K562 (cell line): ENCODE results near the gene COL21A1.

ENCODE experiments used
- ARID1B ChIP-seq: fragments of 450-650 bp; IDR thresholded peaks from 2 replicates; pipeline ENCODE4 v1.6.1; 2016; ENCODE audit warnings: antibody characterized with exemption, mild to moderate bottlenecking, inconsistent platforms
- CTCF ChIP-seq, 3 experiments: IDR thresholded peaks in 2 of 3; conservative IDR thresholded peaks in 1 of 3; 2 replicates each; pipeline ENCODE4 v1.5.1; 2011 to 2012; ENCODE audit warnings: low read length in 3 of 3, mild to moderate bottlenecking in 3 of 3, control low read depth in 2 of 3, improper control_type of control experiment in 1 of 3, inconsistent platforms in 1 of 3, low read depth in 1 of 3, mixed read lengths in 1 of 3, moderate library complexity in 1 of 3; ENCODE audit not compliant: insufficient read depth in 2 of 3
- KAT7 ChIP-seq: sonication (generic); formaldehyde crosslinking; IDR thresholded peaks from 2 replicates; pipeline ENCODE4 v1.8.0; 2022; ENCODE audit warnings: missing genetic modification reagents, mild to moderate bottlenecking, borderline replicate concordance
- MCM7 ChIP-seq, 2 experiments: fragments of 450-650 bp; IDR thresholded peaks; 2 replicates each; pipeline ENCODE4 v1.6.1; 2016 to 2018
- NCOA2 ChIP-seq, 2 experiments: fragments of 450-650 bp; IDR thresholded peaks; 2 replicates each; pipeline ENCODE4 v1.6.1; 2018; ENCODE audit warnings: mild to moderate bottlenecking in 2 of 2, moderate library complexity in 1 of 2; ENCODE audit not compliant: partially characterized antibody in 2 of 2
- POU5F1 ChIP-seq: fragments of 150-350 bp; IDR thresholded peaks from 2 replicates; pipeline ENCODE4 v1.6.1; 2014; ENCODE audit warnings: borderline replicate concordance, low read length, low read depth, mild to moderate bottlenecking; ENCODE audit not compliant: partially characterized antibody
- REST ChIP-seq, 2 experiments: fragments of 450-650 bp; formaldehyde crosslinking in 1 of 2; IDR thresholded peaks; 2 replicates each; pipeline versions ENCODE4 v1.4.0 to v1.6.1; 2014 to 2020; ENCODE audit warnings: mild to moderate bottlenecking in 2 of 2, borderline replicate concordance in 1 of 2, low read depth in 1 of 2
- SPI1 ChIP-seq: IDR thresholded peaks from 2 replicates; pipeline ENCODE4 v1.6.1; 2011; ENCODE audit warnings: low read depth, low read length, control low read depth, borderline replicate concordance
- TAF7 ChIP-seq: fragments of 450-650 bp; IDR thresholded peaks from 2 replicates; pipeline ENCODE4 v1.6.1; 2016; ENCODE audit warnings: missing genetic modification characterization, missing compliant biosample characterization
- ZNF140 ChIP-seq: fragments of 250-450 bp; sonication (Bioruptor Pico); IDR thresholded peaks from 2 replicates; pipeline ENCODE4 v1.8.0; 2021; ENCODE audit warnings: moderate library complexity, mild to moderate bottlenecking, inconsistent platforms
- ZNF239 ChIP-seq: fragments of 250-450 bp; sonication (Bioruptor Pico); IDR thresholded peaks from 2 replicates; pipeline ENCODE4 v1.4.0; 2020; ENCODE audit warnings: mild to moderate bottlenecking
- TF ChIP-seq, protein P1 (sequence below): IDR thresholded peaks from 3 replicates; pipeline ENCODE4 v1.6.1; 2011; ENCODE audit warnings: borderline replicate concordance, mild to moderate bottlenecking; ENCODE audit not compliant: insufficient read length, insufficient read depth
- TF ChIP-seq, protein P2 (sequence below): sonication (generic); formaldehyde crosslinking; IDR thresholded peaks from 2 replicates; pipeline ENCODE4 v1.8.0; 2022; ENCODE audit warnings: mild to moderate bottlenecking, missing genetic modification reagents
- TF ChIP-seq, protein P3 (sequence below): IDR thresholded peaks from 3 replicates; pipeline ENCODE4 v1.6.1; 2011; ENCODE audit warnings: borderline replicate concordance, mild to moderate bottlenecking, moderate library complexity; ENCODE audit not compliant: insufficient read length; ENCODE audit errors: extremely low read depth

DNA sequence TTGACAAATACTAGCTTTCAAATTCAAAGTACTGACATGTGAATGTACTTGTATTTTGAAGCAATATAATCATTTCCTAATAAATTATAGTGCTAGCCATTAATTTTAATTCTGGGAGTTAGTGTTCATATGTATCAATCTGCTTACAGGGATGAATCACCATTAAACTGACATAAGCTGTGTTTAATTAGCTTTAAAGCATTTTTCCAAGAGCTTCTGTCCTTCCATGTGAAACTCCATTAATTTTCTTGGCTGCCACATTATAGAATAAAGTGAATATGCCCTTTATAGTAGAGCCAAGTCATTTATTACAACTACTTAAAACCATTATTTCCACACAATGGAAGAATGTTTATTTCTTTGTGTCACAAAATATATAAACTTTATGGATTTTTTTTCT is 150.8 kb downstream of the COL21A1 start:
- TF ChIP-seq KAT7 (CRISPR knock-in tag) (no peak), REST (IDR thresholded peaks at IDR 0.05; ENCODE audit: borderline replicate concordance) (no peak), REST (CRISPR knock-in tag; IDR thresholded peaks at IDR 0.05; ENCODE audit: low read depth) (no peak), NCOA2 (IDR thresholded peaks at IDR 0.05; ENCODE audit: partially characterized antibody in 2 of 2) (no peak), CTCF (IDR thresholded peaks at IDR 0.05 in 2 of 3, conservative IDR thresholded peaks at IDR 0.05 in 1 of 3; ENCODE audit: insufficient read depth in 2 of 3, low read depth in 1 of 3, low read length in 3 of 3) (no peak), ZNF239 (CRISPR knock-in tag) (no peak), SPI1 (no peak), MCM7 (IDR thresholded peaks at IDR 0.05) (no peak), POU5F1 (no peak), ZNF140 (CRISPR knock-in tag) (no peak), ARID1B (no peak), TAF7 (tag) (no peak)
- TF ChIP-seq, protein P1, sequence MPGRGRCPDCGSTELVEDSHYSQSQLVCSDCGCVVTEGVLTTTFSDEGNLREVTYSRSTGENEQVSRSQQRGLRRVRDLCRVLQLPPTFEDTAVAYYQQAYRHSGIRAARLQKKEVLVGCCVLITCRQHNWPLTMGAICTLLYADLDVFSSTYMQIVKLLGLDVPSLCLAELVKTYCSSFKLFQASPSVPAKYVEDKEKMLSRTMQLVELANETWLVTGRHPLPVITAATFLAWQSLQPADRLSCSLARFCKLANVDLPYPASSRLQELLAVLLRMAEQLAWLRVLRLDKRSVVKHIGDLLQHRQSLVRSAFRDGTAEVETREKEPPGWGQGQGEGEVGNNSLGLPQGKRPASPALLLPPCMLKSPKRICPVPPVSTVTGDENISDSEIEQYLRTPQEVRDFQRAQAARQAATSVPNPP = no peak
- TF ChIP-seq, protein P2, sequence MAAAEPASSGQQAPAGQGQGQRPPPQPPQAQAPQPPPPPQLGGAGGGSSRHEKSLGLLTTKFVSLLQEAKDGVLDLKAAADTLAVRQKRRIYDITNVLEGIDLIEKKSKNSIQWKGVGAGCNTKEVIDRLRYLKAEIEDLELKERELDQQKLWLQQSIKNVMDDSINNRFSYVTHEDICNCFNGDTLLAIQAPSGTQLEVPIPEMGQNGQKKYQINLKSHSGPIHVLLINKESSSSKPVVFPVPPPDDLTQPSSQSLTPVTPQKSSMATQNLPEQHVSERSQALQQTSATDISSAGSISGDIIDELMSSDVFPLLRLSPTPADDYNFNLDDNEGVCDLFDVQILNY (CRISPR knock-in tag) = no peak
- TF ChIP-seq, protein P3, sequence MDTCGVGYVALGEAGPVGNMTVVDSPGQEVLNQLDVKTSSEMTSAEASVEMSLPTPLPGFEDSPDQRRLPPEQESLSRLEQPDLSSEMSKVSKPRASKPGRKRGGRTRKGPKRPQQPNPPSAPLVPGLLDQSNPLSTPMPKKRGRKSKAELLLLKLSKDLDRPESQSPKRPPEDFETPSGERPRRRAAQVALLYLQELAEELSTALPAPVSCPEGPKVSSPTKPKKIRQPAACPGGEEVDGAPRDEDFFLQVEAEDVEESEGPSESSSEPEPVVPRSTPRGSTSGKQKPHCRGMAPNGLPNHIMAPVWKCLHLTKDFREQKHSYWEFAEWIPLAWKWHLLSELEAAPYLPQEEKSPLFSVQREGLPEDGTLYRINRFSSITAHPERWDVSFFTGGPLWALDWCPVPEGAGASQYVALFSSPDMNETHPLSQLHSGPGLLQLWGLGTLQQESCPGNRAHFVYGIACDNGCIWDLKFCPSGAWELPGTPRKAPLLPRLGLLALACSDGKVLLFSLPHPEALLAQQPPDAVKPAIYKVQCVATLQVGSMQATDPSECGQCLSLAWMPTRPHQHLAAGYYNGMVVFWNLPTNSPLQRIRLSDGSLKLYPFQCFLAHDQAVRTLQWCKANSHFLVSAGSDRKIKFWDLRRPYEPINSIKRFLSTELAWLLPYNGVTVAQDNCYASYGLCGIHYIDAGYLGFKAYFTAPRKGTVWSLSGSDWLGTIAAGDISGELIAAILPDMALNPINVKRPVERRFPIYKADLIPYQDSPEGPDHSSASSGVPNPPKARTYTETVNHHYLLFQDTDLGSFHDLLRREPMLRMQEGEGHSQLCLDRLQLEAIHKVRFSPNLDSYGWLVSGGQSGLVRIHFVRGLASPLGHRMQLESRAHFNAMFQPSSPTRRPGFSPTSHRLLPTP = no peak
